HCT116 (cell line): ENCODE data around the gene AHCTF1.

Experiments
- EGR1 ChIP-seq: IDR thresholded peaks from 2 replicates; pipeline ENCODE4 v1.6.1; 2012; ENCODE audit warnings: low read depth
- EZH2 ChIP-seq: fragments of 200-600 bp; sonication (generic); IDR thresholded peaks from 2 replicates; pipeline ENCODE4 v1.6.1; 2017; ENCODE audit warnings: antibody characterized with exemption, mixed run types

DNA sequence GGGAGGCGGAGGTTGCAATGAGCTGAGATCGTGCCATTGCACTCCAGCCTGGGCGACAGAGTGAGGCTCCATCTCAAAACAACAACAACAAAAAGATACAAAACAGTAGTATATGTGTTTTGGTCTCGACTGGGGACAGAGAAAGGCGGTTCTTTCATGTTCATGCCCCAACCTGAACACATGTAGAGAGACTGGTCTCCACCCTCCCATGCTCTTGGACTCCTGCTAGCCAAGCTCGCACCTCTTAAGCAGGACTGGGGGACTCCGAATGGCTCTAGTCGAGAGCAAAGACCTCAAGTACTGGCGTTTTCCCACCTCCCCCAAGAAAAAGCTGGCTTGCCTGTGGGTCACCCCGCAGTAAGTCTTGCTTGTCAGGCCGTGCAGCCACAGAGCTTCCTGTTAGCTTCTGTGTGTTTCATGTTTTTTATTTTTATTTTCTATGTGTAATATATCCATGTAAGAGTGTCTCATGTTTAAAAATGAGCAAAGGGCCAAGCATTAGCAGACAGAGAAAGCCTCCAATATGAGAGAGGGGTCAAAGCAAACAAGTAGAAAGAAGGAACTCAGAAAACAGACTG lies 116.0 kb downstream of the AHCTF1 start:
- TF ChIP-seq EZH2 (no peak), EGR1 (no peak)
